Subcutaneous abdominal adipose tissue (tissue), 5 donors: Measurements from ENCODE around the gene CDKN2D.
"Not testable (repeated sequence)": the region's sequence is repeated elsewhere in the genome, so short reads cannot be mapped to it uniquely, and the experiment has no call there.

Experiments
- H3K27ac ChIP-seq: one replicate; pipeline ENCODE4 v1.7.0; 2013; ENCODE audit warnings: low read depth, mild to moderate bottlenecking, inconsistent platforms, low read length, moderate library complexity
- H3K27me3 ChIP-seq, 5 donors: one replicate each; pipeline ENCODE4 v1.7.0; 2013; ENCODE audit warnings: low read length in 5 of 5, inconsistent platforms in 1 of 5; ENCODE audit not compliant: control insufficient read depth in 5 of 5, insufficient read depth in 4 of 5
- H3K36me3 ChIP-seq, 5 donors: one replicate each; pipeline ENCODE4 v1.7.0; 2013; ENCODE audit warnings: low read length in 5 of 5; ENCODE audit not compliant: control insufficient read depth in 5 of 5, insufficient read depth in 5 of 5
- H3K4me1 ChIP-seq, 5 donors: one replicate each; pipeline ENCODE4 v1.7.0; 2013; ENCODE audit warnings: low read length in 5 of 5, mild to moderate bottlenecking in 3 of 5, moderate library complexity in 1 of 5; ENCODE audit not compliant: control insufficient read depth in 5 of 5, insufficient read depth in 5 of 5
- H3K4me3 ChIP-seq, 5 donors: one replicate each; pipeline ENCODE4 v1.7.0; 2013; ENCODE audit warnings: low read length in 5 of 5, low read depth in 1 of 5
- H3K9ac ChIP-seq, 5 donors: one replicate each; pipeline ENCODE4 v1.7.0; 2013; ENCODE audit warnings: low read length in 5 of 5, mild to moderate bottlenecking in 4 of 5, moderate library complexity in 3 of 5
- H3K9me3 ChIP-seq, 5 donors: one replicate each; pipeline ENCODE4 v1.7.0; 2013; ENCODE audit warnings: low read length in 5 of 5; ENCODE audit not compliant: control insufficient read depth in 5 of 5
- donor health status: healthy.
- donor health status: healthy.
- donor health status: healthy.
- donor health status: healthy.
- donor health status: healthy.

CDKN2D gene

GRCh38 chr19:10553087-10553667 is 15.6 kb downstream of the CDKN2D start:
- peaks cover 0 to 2% (median 0%) of the 10 kb centered on the region in 5 donors for H3K9me3 ChIP-seq
- H3K27ac ChIP-seq: no peak overlapping the region
- no peak overlapping the region for H3K4me3 ChIP-seq
- H3K4me1 ChIP-seq: peaks cover 0 to 7% (median 0%) of the 10 kb centered on the region in 5 donors
- H3K36me3 ChIP-seq: peaks cover 0 to 88% (median 75%) of the 10 kb centered on the region in 5 donors
- H3K9ac ChIP-seq: no peak overlapping the region
- no peaks in the 10 kb centered on the region for H3K27me3 ChIP-seq

GRCh38 chr19:10552510-10553053 is 16.2 kb downstream of the CDKN2D start:
- Histone ChIP-seq H3K9me3 (peaks cover 0 to 2% (median 0%) of the 10 kb centered on the region in 5 donors), H3K4me1 (peaks cover 0 to 7% (median 0%) of the 10 kb centered on the region in 5 donors), H3K27ac (no peak overlapping the region), H3K36me3 (peaks cover 0 to 84% (median 69%) of the 10 kb centered on the region in 5 donors), H3K4me3 (no peak overlapping the region), H3K9ac (no peak overlapping the region), H3K27me3 (no peaks in the 10 kb centered on the region)

- Histone ChIP-seq H3K4me3 (no peak overlapping the region), H3K4me1 (peaks cover 0 to 7% (median 0%) of the 10 kb centered on the region in 5 donors), H3K27ac (no peak overlapping the region), H3K9me3 (peaks cover 0 to 2% (median 0%) of the 10 kb centered on the region in 5 donors), H3K9ac (no peak overlapping the region), H3K36me3 (peaks cover 0 to 83% (median 71%) of the 10 kb centered on the region in 5 donors), H3K27me3 (no peaks in the 10 kb centered on the region)
Measured at GRCh38 chr19:10551698-10552301, 17.0 kb downstream of the CDKN2D start.

- not testable (repeated sequence) for H3K9ac ChIP-seq, H3K27me3 ChIP-seq, H3K9me3 ChIP-seq, H3K4me1 ChIP-seq, H3K4me3 ChIP-seq, H3K27ac ChIP-seq
- H3K36me3 ChIP-seq: peaks cover 0 to 83% (median 69%) of the 10 kb centered on the region in 5 donors
Measured at GRCh38 chr19:10551006-10551405, 17.8 kb downstream of the CDKN2D start.

- peaks cover 0 to 76% (median 64%) of the 10 kb centered on the region in 5 donors for H3K36me3 ChIP-seq
- peaks cover 0 to 1% (median 0%) of the 10 kb centered on the region in 5 donors for H3K4me1 ChIP-seq
Measured at GRCh38 chr19:10550336-10550735, 18.4 kb downstream of the CDKN2D start.

GRCh38 chr19:10549733-10550132 is 19.0 kb downstream of the CDKN2D start:
- Histone ChIP-seq H3K27ac (no peak overlapping the region), H3K27me3 (no peaks in the 10 kb centered on the region), H3K9me3 (peaks cover 0 to 2% (median 0%) of the 10 kb centered on the region in 5 donors), H3K4me1 (peaks cover 0 to 6% (median 5%) of the 10 kb centered on the region in 5 donors), H3K36me3 (peaks cover 0 to 70% (median 58%) of the 10 kb centered on the region in 5 donors), H3K4me3 (no peak overlapping the region), H3K9ac (no peak overlapping the region)

More at GRCh38 chr19:10550336-10550735, 18.4 kb downstream of the CDKN2D start:
- no peak overlapping the region for H3K4me3 ChIP-seq
- H3K9ac ChIP-seq: no peak overlapping the region
- peaks cover 0 to 2% (median 0%) of the 10 kb centered on the region in 5 donors for H3K9me3 ChIP-seq
- H3K27me3 ChIP-seq: no peaks in the 10 kb centered on the region
- H3K27ac ChIP-seq: no peak overlapping the region

- H3K9me3 ChIP-seq: peaks cover 0 to 2% (median 0%) of the 10 kb centered on the region in 5 donors
- H3K27ac ChIP-seq: no peak overlapping the region
- peaks cover 0 to 61% (median 49%) of the 10 kb centered on the region in 5 donors for H3K36me3 ChIP-seq
- no peak overlapping the region for H3K9ac ChIP-seq
- H3K27me3 ChIP-seq: no peaks in the 10 kb centered on the region
- no peak overlapping the region for H3K4me3 ChIP-seq
- peaks cover 2 to 13% (median 12%) of the 10 kb centered on the region in 5 donors for H3K4me1 ChIP-seq
Measured at GRCh38 chr19:10548746-10549276, 20.0 kb downstream of the CDKN2D start.

- Histone ChIP-seq H3K36me3 (peaks cover 0 to 41% (median 29%) of the 10 kb centered on the region in 5 donors), H3K4me3 (no peak overlapping the region), H3K9me3 (no peaks in the 10 kb centered on the region), H3K9ac (no peak overlapping the region), H3K27ac (no peak overlapping the region), H3K27me3 (no peaks in the 10 kb centered on the region), H3K4me1 (peaks cover 2 to 19% (median 16%) of the 10 kb centered on the region in 5 donors)
Measured at GRCh38 chr19:10546817-10547216, 22.0 kb downstream of the CDKN2D start.

GRCh38 chr19:10544753-10545251 is 24.0 kb downstream of the CDKN2D start:
- Histone ChIP-seq H3K4me1 (peaks cover 2 to 19% (median 16%) of the 10 kb centered on the region in 5 donors), H3K27me3 (no peaks in the 10 kb centered on the region), H3K27ac (peak overlapping the region; percentile 30), H3K9me3 (no peaks in the 10 kb centered on the region), H3K9ac (peak overlapping the region in 4 of 5 donors; percentile 20 to 93 (median 86)), H3K4me3 (peak overlapping the region; percentile 77 to 87 (median 85)), H3K36me3 (peaks cover 0 to 27% (median 20%) of the 10 kb centered on the region in 5 donors)
